ENCODE data around the gene SGCB. TPM values are rescaled to one million over a fixed set of nuclear protein-coding genes. Genes with fewer than 3 reads are reported as not detected.

SGCB gene
- total RNA-seq, 1 experiment from 2014 or later: 17.3 TPM

DNA sequence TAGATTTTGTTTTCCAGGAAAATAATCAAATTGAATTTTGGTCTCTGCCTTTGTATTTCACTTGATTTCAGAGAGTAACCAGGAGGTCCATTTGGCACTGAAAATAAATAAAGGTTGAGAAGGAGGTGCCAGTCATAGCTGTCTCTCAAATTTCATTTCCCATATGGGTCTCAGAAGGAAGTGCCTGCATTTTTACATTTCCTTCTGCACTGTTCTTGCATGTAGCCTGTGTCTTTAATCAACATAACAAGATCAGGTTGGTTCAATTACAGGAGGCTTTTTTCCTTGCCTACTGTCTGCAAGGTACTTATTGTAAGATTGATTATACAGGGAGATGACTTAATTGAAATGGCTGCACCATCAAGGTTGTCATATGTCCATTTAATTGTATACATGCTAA is 33.7 kb downstream of the SGCB start:
- no peak overlapping the region for H3K27ac ChIP-seq (ENCODE audit: low read length)
- H3K4me3 ChIP-seq (ENCODE audit: low read length): no peak overlapping the region
- no peak overlapping the region for H3K9ac ChIP-seq (ENCODE audit: low read length)
- no peaks in the 10 kb centered on the region for H4K20me1 ChIP-seq (ENCODE audit: low read length)
- no peak overlapping the region for H3K4me2 ChIP-seq (ENCODE audit: low read length)
- DNase-seq (no peak), ATAC-seq (no peak)
- H3K9me3 ChIP-seq (ENCODE audit: low read length): no peaks in the 10 kb centered on the region
- POLR2A ChIA-PET (ENCODE audit: unreplicated experiment): interaction anchor here (0.6 kb wide), 1 partner anchor 118 kb away, joined by 3 read pairs; no protein-coding TSS in a partner anchor
- H3K27me3 ChIP-seq (ENCODE audit: low read length): no peaks in the 10 kb centered on the region
- H3K9me2 ChIP-seq (replicated peaks; ENCODE audit: low read length): no peaks in the 10 kb centered on the region
- no peak overlapping the region for H2AFZ ChIP-seq (ENCODE audit: low read length)
- peaks cover 26% of the 10 kb centered on the region for H3K4me1 ChIP-seq (ENCODE audit: insufficient read depth, low read length)
- intact Hi-C loops (cut with micrococcal nuclease): no loop called here
- BruUV-seq (replicated peaks): no TSS peak
- no peaks in the 10 kb centered on the region for H3F3A ChIP-seq (ENCODE audit: low read length, unreplicated experiment)
- H3K79me2 ChIP-seq (ENCODE audit: low read length): no peaks in the 10 kb centered on the region
- CTCF ChIA-PET: no interaction called here
- TF ChIP-seq EZH2phosphoT487 (IDR thresholded peaks at IDR 0.05; ENCODE audit: borderline replicate concordance, low read length): no peak
- TF ChIP-seq EZH2 (IDR thresholded peaks at IDR 0.05; ENCODE audit: low read length, unreplicated experiment): no peak
- TF ChIP-seq, protein P1, sequence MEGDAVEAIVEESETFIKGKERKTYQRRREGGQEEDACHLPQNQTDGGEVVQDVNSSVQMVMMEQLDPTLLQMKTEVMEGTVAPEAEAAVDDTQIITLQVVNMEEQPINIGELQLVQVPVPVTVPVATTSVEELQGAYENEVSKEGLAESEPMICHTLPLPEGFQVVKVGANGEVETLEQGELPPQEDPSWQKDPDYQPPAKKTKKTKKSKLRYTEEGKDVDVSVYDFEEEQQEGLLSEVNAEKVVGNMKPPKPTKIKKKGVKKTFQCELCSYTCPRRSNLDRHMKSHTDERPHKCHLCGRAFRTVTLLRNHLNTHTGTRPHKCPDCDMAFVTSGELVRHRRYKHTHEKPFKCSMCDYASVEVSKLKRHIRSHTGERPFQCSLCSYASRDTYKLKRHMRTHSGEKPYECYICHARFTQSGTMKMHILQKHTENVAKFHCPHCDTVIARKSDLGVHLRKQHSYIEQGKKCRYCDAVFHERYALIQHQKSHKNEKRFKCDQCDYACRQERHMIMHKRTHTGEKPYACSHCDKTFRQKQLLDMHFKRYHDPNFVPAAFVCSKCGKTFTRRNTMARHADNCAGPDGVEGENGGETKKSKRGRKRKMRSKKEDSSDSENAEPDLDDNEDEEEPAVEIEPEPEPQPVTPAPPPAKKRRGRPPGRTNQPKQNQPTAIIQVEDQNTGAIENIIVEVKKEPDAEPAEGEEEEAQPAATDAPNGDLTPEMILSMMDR (conservative IDR thresholded peaks at IDR 0.05; ENCODE audit: low read depth, low read length): no peak
- no peaks in the 10 kb centered on the region for H3K36me3 ChIP-seq (ENCODE audit: low read depth, low read length)

DNA sequence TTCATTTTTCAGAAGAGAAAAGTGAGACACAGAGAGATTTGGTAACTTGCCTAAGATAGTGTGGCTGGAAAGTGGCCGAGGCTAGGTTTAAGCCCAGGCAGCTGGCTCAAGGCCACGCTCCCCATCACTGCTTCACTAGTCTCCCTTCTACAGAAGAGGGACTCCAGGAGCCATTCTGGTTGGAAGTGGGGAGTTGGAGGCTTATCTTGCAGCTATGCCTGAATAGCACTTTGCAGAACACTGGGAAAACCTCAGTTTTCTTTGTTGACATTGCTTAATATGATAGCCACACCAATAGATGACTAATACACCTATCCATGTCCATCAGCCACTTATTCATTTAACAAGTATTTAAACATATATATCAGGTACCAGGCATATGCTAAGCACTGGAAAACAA is 36.5 kb downstream of the SGCB start:
- DNase-seq: peak; percentile 88
- peak; percentile 92 for ATAC-seq
- Histone ChIP-seq H3F3A (ENCODE audit: low read length, unreplicated experiment) (no peaks in the 10 kb centered on the region), H3K4me2 (ENCODE audit: low read length) (peak overlapping the region; percentile 19), H3K27ac (ENCODE audit: low read length) (no peak overlapping the region), H4K20me1 (ENCODE audit: low read length) (no peaks in the 10 kb centered on the region), H3K4me1 (ENCODE audit: insufficient read depth, low read length) (peaks cover 26% of the 10 kb centered on the region), H3K4me3 (ENCODE audit: low read length) (no peak overlapping the region), H3K27me3 (ENCODE audit: low read length) (no peaks in the 10 kb centered on the region), H3K36me3 (ENCODE audit: low read depth, low read length) (no peaks in the 10 kb centered on the region), H3K9ac (ENCODE audit: low read length) (no peak overlapping the region), H3K79me2 (ENCODE audit: low read length) (no peaks in the 10 kb centered on the region), H3K9me3 (ENCODE audit: low read length) (no peaks in the 10 kb centered on the region), H2AFZ (ENCODE audit: low read length) (no peak overlapping the region), H3K9me2 (replicated peaks; ENCODE audit: low read length) (no peaks in the 10 kb centered on the region)
- BruUV-seq (replicated peaks): no TSS peak
- TF ChIP-seq, protein P1 (conservative IDR thresholded peaks at IDR 0.05; ENCODE audit: low read depth, low read length): no peak
- no peak for TF ChIP-seq EZH2 (IDR thresholded peaks at IDR 0.05; ENCODE audit: low read length, unreplicated experiment)
- TF ChIP-seq EZH2phosphoT487 (IDR thresholded peaks at IDR 0.05; ENCODE audit: borderline replicate concordance, low read length): no peak
- intact Hi-C loops (cut with micrococcal nuclease): loop anchor here (2.0 kb wide), 1 partner anchor 59 kb away; no protein-coding TSS in a partner anchor
- ChIA-PET CTCF (no interaction called here), POLR2A (ENCODE audit: unreplicated experiment) (no interaction called here)

DNA sequence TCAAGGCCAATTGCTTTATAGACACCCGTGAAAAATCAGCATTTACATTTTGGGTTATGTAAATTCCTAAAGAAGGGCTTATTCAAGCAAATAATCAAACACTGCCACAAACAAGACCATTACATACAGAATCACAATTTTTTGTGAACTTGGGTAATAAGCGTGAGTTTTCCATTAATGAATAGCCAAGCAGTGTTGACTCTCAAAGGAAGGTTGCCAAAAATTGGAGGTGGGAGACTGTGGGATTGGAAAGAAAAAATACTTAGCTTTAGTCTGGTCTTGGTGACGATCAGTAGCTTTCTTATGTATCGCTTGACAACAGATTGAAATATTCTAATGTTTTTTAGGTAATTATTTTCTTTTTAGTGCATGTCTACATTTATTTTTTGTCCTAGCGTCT is 38.8 kb downstream of the SGCB start:
- no peak overlapping the region for H3K4me2 ChIP-seq (ENCODE audit: low read length)
- H3K9me2 ChIP-seq (replicated peaks; ENCODE audit: low read length): no peaks in the 10 kb centered on the region
- intact Hi-C loops (cut with micrococcal nuclease): no loop called here
- ChIA-PET POLR2A (ENCODE audit: unreplicated experiment) (no interaction called here), CTCF (no interaction called here)
- no peak for DNase-seq
- H3K27me3 ChIP-seq (ENCODE audit: low read length): no peaks in the 10 kb centered on the region
- no peaks in the 10 kb centered on the region for H3K9me3 ChIP-seq (ENCODE audit: low read length)
- BruUV-seq (replicated peaks): no TSS peak
- H3F3A ChIP-seq (ENCODE audit: low read length, unreplicated experiment): no peaks in the 10 kb centered on the region
- peaks cover 18% of the 10 kb centered on the region for H3K4me1 ChIP-seq (ENCODE audit: insufficient read depth, low read length)
- no peak overlapping the region for H2AFZ ChIP-seq (ENCODE audit: low read length)
- H3K9ac ChIP-seq (ENCODE audit: low read length): no peak overlapping the region
- H3K36me3 ChIP-seq (ENCODE audit: low read depth, low read length): no peaks in the 10 kb centered on the region
- no peak for TF ChIP-seq EZH2 (IDR thresholded peaks at IDR 0.05; ENCODE audit: low read length, unreplicated experiment)
- TF ChIP-seq, protein P1 (conservative IDR thresholded peaks at IDR 0.05; ENCODE audit: low read depth, low read length): no peak
- no peak for TF ChIP-seq EZH2phosphoT487 (IDR thresholded peaks at IDR 0.05; ENCODE audit: borderline replicate concordance, low read length)
- H3K27ac ChIP-seq (ENCODE audit: low read length): no peak overlapping the region
- ATAC-seq: no peak
- H3K79me2 ChIP-seq (ENCODE audit: low read length): no peaks in the 10 kb centered on the region
- no peaks in the 10 kb centered on the region for H4K20me1 ChIP-seq (ENCODE audit: low read length)
- no peak overlapping the region for H3K4me3 ChIP-seq (ENCODE audit: low read length)

Measured in PC-3 (cell line).